CD8-positive, alpha-beta memory T cell (primary cell): ENCODE data around the gene SRMS. TPM values are rescaled to one million over a fixed set of nuclear protein-coding genes. Genes with fewer than 3 reads are reported as not detected.

Source experiments
- CTCF ChIA-PET: fragments of 350-600 bp; sonication (Branson Sonifier 250); formaldehyde crosslinking; loops from one replicate; lab custom pipeline; 2021; ENCODE audit warnings: antibody characterized with exemption; lab: Charles Lee
- POLR2A ChIA-PET: fragments of 350-600 bp; sonication (Branson Sonifier 250); formaldehyde crosslinking; loops from one replicate; lab custom pipeline; 2021; ENCODE audit warnings: antibody characterized with exemption; lab: Charles Lee
- DNase-seq, 5 donors: peaks; one replicate each; pipeline versions ENCODE4 v3.0.0 to v3.0.0-alpha.2; 2020 to 2022; ENCODE audit warnings: mixed read lengths in 1 of 5
- H3K27ac ChIP-seq: one replicate; pipeline ENCODE4 v1.7.0; 2013; ENCODE audit warnings: low read depth, mild to moderate bottlenecking, low read length, moderate library complexity
- H3K27me3 ChIP-seq: 2 replicates; pipeline ENCODE4 v1.7.0; 2013; ENCODE audit warnings: low read length, mild to moderate bottlenecking; ENCODE audit not compliant: insufficient read depth, poor library complexity, severe bottlenecking
- H3K36me3 ChIP-seq: 2 replicates; pipeline ENCODE4 v1.7.0; 2013; ENCODE audit warnings: mild to moderate bottlenecking, low read length, moderate library complexity; ENCODE audit not compliant: insufficient read depth
- H3K4me1 ChIP-seq: 2 replicates; pipeline ENCODE4 v1.7.0; 2013; ENCODE audit warnings: mild to moderate bottlenecking, low read length, moderate library complexity; ENCODE audit not compliant: insufficient read depth
- H3K4me3 ChIP-seq: 2 replicates; pipeline ENCODE4 v1.7.0; 2013; ENCODE audit warnings: mild to moderate bottlenecking, low read length
- H3K9me3 ChIP-seq: 2 replicates; pipeline ENCODE4 v1.7.0; 2013; ENCODE audit warnings: mild to moderate bottlenecking, low read length
- H3K27ac Mint-ChIP-seq, 8 donors: one replicate each; pipeline ENCODE4 v1.8.0; 2020 to 2021; ENCODE audit warnings: mixed read lengths in 8 of 8, mild to moderate bottlenecking in 6 of 8, inconsistent platforms in 3 of 8, moderate library complexity in 3 of 8
- H3K27me3 Mint-ChIP-seq, 2 donors: one replicate each; pipeline ENCODE4 v1.8.0; 2020 to 2021; ENCODE audit warnings: mixed read lengths in 2 of 2, mild to moderate bottlenecking in 1 of 2, moderate library complexity in 1 of 2
- H3K36me3 Mint-ChIP-seq, 3 donors: one replicate each; pipeline ENCODE4 v1.8.0; 2020 to 2021; ENCODE audit warnings: mixed read lengths in 3 of 3, inconsistent platforms in 1 of 3, mild to moderate bottlenecking in 1 of 3
- H3K4me1 Mint-ChIP-seq, 3 donors: one replicate each; pipeline ENCODE4 v1.8.0; 2020 to 2021; ENCODE audit warnings: mixed read lengths in 3 of 3, inconsistent platforms in 1 of 3, mild to moderate bottlenecking in 1 of 3
- H3K4me3 Mint-ChIP-seq, 7 donors: one replicate each; pipeline ENCODE4 v1.8.0; 2020 to 2021; ENCODE audit warnings: mixed read lengths in 7 of 7, mild to moderate bottlenecking in 6 of 7, moderate library complexity in 4 of 7, inconsistent platforms in 2 of 7
- H3K9me3 Mint-ChIP-seq, 5 donors: one replicate each; pipeline ENCODE4 v1.8.0; 2020 to 2022; ENCODE audit warnings: mixed read lengths in 5 of 5, mild to moderate bottlenecking in 3 of 5, moderate library complexity in 2 of 5, inconsistent platforms in 1 of 5
- polyA plus RNA-seq: library from polyadenylated mRNA; unstranded; fragments of 300-500 nt; fragmentation: Illumina TruSeq; gene quantifications from one replicate; pipeline ENCODE4 v1.2.3, GENCODE V29; 2021
- total RNA-seq, 2 experiments: library from RNA; stranded (reverse); gene quantifications; one replicate each; pipeline ENCODE4 v1.2.3, GENCODE V29; 2021

Gene SRMS
- total and polyA plus RNA-seq, 3 experiments from 2014 or later = not detected

DNA sequence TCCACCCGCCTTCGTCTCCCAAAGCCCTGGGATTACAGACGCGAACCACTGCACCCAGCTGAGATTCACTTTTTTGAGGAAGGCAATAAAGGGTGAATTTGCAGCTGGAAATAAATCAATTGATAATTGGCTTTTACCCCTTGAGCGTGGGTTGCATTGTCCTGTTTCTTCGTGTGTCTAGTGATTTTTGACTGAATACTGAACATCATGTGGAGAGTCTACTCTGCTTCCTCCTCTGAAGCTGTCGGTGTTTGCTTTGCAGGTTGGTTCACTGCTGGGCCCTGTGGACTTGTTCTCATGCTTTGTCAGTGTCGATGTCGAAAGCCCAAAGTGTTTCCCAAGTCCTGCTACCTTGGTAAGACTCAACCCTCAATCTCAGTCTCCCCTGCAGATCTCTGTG is 42.9 kb downstream of the SRMS start:
- Histone ChIP-seq H3K27me3 (no peaks in the 10 kb centered on the region), H3K4me3 (no peak overlapping the region), H3K36me3 (no peaks in the 10 kb centered on the region), H3K9me3 (no peaks in the 10 kb centered on the region), H3K4me1 (no peaks in the 10 kb centered on the region), H3K27ac (no peak overlapping the region)
- ChIA-PET CTCF (interaction anchor here (0.9 kb wide), 1 partner anchor 8 kb away, joined by 3 read pairs; no protein-coding TSS in a partner anchor), POLR2A (no interaction called here)
- peaks cover 32 to 42% of the 10 kb centered on the region in 2 donors for H3K27me3 Mint-ChIP-seq
- H3K4me3 Mint-ChIP-seq = no peak overlapping the region
- peaks cover 0 to 6% (median 5%) of the 10 kb centered on the region in 3 donors for H3K4me1 Mint-ChIP-seq
- H3K27ac Mint-ChIP-seq = no peak overlapping the region
- peaks cover 5 to 17% (median 11%) of the 10 kb centered on the region in 5 donors for H3K9me3 Mint-ChIP-seq
- DNase-seq = no peak
- peaks cover 0 to 6% (median 0%) of the 10 kb centered on the region in 3 donors for H3K36me3 Mint-ChIP-seq

- Histone ChIP-seq H3K27me3 (no peaks in the 10 kb centered on the region), H3K9me3 (no peaks in the 10 kb centered on the region), H3K4me1 (no peaks in the 10 kb centered on the region), H3K27ac (no peak overlapping the region), H3K4me3 (no peak overlapping the region), H3K36me3 (no peaks in the 10 kb centered on the region)
- Mint-ChIP-seq H3K9me3 (peaks cover 5 to 17% (median 11%) of the 10 kb centered on the region in 5 donors), H3K4me1 (peaks cover 0 to 6% (median 5%) of the 10 kb centered on the region in 3 donors), H3K27ac (no peak overlapping the region), H3K27me3 (peaks cover 25 to 34% of the 10 kb centered on the region in 2 donors), H3K4me3 (no peak overlapping the region), H3K36me3 (peaks cover 0 to 6% (median 0%) of the 10 kb centered on the region in 3 donors)
- ChIA-PET CTCF (no interaction called here), POLR2A (no interaction called here)
- DNase-seq = no peak
Measured at GRCh38 chr20:63503524-63503923, 44.0 kb downstream of the SRMS start.

- CTCF ChIA-PET = no interaction called here
Measured at GRCh38 chr20:63502671-63503172, 44.8 kb downstream of the SRMS start.

DNA sequence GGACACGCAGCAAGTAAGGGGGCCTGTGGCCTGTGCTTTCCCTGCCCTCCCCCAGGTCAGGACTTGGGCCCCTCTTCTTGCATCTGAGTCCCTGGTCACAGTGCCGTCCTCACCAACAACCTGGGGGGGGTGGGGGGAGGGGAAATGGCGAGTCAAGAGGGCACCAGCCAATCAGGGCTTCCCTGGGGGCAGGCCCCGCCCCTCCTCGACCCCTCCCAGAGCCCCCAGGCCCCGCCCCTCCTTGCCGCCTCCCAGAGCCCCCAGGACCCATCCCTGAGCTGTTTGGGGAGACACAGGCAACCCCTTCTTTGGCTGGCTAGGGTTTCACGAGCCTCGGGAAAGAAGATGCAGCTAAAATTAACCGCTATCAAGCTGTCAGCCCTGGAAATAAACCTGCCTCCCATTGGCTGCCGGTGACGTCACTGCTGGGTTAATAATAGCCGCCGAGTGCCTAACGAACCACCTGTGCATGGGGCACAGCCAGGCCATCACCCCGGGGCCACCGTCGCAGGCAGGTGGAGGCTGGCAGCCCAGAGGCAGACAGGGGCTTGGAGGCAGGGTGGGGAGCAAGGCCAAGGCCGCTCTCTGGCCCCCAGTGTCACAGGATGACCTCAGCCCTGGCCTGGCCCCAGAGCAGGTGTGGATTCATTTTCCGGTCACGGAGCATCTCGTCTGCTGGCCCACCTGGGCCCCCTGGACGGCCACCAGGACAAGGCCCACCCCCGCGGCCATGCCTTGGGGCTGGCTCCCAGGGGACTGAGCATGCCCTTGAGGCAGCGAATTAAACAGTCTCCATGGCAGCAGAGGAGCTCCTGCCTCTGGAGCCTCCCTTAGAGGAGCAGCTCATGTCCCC is 45.5 kb downstream of the SRMS start:
- Histone ChIP-seq H3K27me3 (peaks cover 11% of the 10 kb centered on the region), H3K9me3 (no peaks in the 10 kb centered on the region), H3K36me3 (no peaks in the 10 kb centered on the region), H3K4me1 (no peaks in the 10 kb centered on the region), H3K4me3 (no peak overlapping the region), H3K27ac (no peak overlapping the region)
- Mint-ChIP-seq H3K36me3 (peaks cover 0 to 6% (median 0%) of the 10 kb centered on the region in 3 donors), H3K27me3 (peaks cover 20 to 26% of the 10 kb centered on the region in 2 donors), H3K27ac (no peak overlapping the region), H3K9me3 (peaks cover 5 to 17% (median 11%) of the 10 kb centered on the region in 5 donors), H3K4me3 (no peak overlapping the region), H3K4me1 (peaks cover 0 to 6% (median 0%) of the 10 kb centered on the region in 3 donors)
- DNase-seq = no peak
- CTCF ChIA-PET = no interaction called here
- POLR2A ChIA-PET = no interaction called here

More at GRCh38 chr20:63502671-63503172, 44.8 kb downstream of the SRMS start:
- peak in 1 of 5 donors; percentile 38 for DNase-seq
- no peak overlapping the region for H3K27ac Mint-ChIP-seq
- Histone ChIP-seq H3K4me1 (no peaks in the 10 kb centered on the region), H3K9me3 (no peaks in the 10 kb centered on the region), H3K27ac (no peak overlapping the region), H3K27me3 (peaks cover 7% of the 10 kb centered on the region), H3K36me3 (no peaks in the 10 kb centered on the region), H3K4me3 (no peak overlapping the region)
- peaks cover 0 to 6% (median 0%) of the 10 kb centered on the region in 3 donors for H3K36me3 Mint-ChIP-seq
- H3K4me3 Mint-ChIP-seq = no peak overlapping the region
- POLR2A ChIA-PET = no interaction called here
- peaks cover 18 to 26% of the 10 kb centered on the region in 2 donors for H3K27me3 Mint-ChIP-seq
- peaks cover 5 to 17% (median 11%) of the 10 kb centered on the region in 5 donors for H3K9me3 Mint-ChIP-seq
- H3K4me1 Mint-ChIP-seq = peaks cover under 1 to 6% (median under 1%) of the 10 kb centered on the region in 3 donors

- H3K4me1 Mint-ChIP-seq = peaks cover 0 to 13% (median 1%) of the 10 kb centered on the region in 3 donors
- H3K27me3 ChIP-seq = peaks cover 11% of the 10 kb centered on the region
- POLR2A ChIA-PET = no interaction called here
Measured at GRCh38 chr20:63500902-63501817, 46.4 kb downstream of the SRMS start.

GRCh38 chr20:63500151-63500901 is 47.2 kb downstream of the SRMS start:
- ChIA-PET CTCF (no interaction called here), POLR2A (no interaction called here)
- Histone ChIP-seq H3K27ac (no peak overlapping the region), H3K27me3 (peaks cover 11% of the 10 kb centered on the region), H3K36me3 (no peaks in the 10 kb centered on the region), H3K4me1 (peaks cover 8% of the 10 kb centered on the region), H3K9me3 (no peaks in the 10 kb centered on the region), H3K4me3 (no peak overlapping the region)
- peaks cover 0 to 6% (median 0%) of the 10 kb centered on the region in 3 donors for H3K36me3 Mint-ChIP-seq
- peaks cover 5 to 15% (median 10%) of the 10 kb centered on the region in 5 donors for H3K9me3 Mint-ChIP-seq
- H3K4me3 Mint-ChIP-seq = peak overlapping the region in 3 of 7 donors; percentile 19 to 61 (median 48)
- H3K4me1 Mint-ChIP-seq = peaks cover 0 to 14% (median 2%) of the 10 kb centered on the region in 3 donors
- H3K27ac Mint-ChIP-seq = no peak overlapping the region
- H3K27me3 Mint-ChIP-seq = peaks cover 19 to 26% of the 10 kb centered on the region in 2 donors
- DNase-seq = peak in 1 of 5 donors; percentile 45

More at GRCh38 chr20:63500902-63501817, 46.4 kb downstream of the SRMS start:
- Mint-ChIP-seq H3K4me3 (peak overlapping the region in 4 of 7 donors; percentile 19 to 51 (median 50)), H3K27ac (no peak overlapping the region), H3K27me3 (peaks cover 19 to 26% of the 10 kb centered on the region in 2 donors), H3K36me3 (peaks cover 0 to 6% (median 0%) of the 10 kb centered on the region in 3 donors), H3K9me3 (peaks cover 5 to 17% (median 10%) of the 10 kb centered on the region in 5 donors)
- CTCF ChIA-PET = no interaction called here
- Histone ChIP-seq H3K4me3 (no peak overlapping the region), H3K27ac (no peak overlapping the region), H3K4me1 (peaks cover 5% of the 10 kb centered on the region), H3K36me3 (no peaks in the 10 kb centered on the region), H3K9me3 (no peaks in the 10 kb centered on the region)
- DNase-seq = no peak

- Mint-ChIP-seq H3K4me3 (no peak overlapping the region), H3K9me3 (peaks cover 0 to 8% (median 3%) of the 10 kb centered on the region in 5 donors), H3K4me1 (peaks cover 0 to 14% (median 2%) of the 10 kb centered on the region in 3 donors), H3K36me3 (no peaks in the 10 kb centered on the region), H3K27ac (no peak overlapping the region), H3K27me3 (peaks cover 11 to 18% of the 10 kb centered on the region in 2 donors)
- no peak overlapping the region for H3K27ac ChIP-seq
- peaks cover 8% of the 10 kb centered on the region for H3K4me1 ChIP-seq
- no peaks in the 10 kb centered on the region for H3K9me3 ChIP-seq
- peaks cover 11% of the 10 kb centered on the region for H3K27me3 ChIP-seq
- no peak overlapping the region for H3K4me3 ChIP-seq
- peak in 1 of 5 donors; percentile 45 for DNase-seq
- H3K36me3 ChIP-seq = no peaks in the 10 kb centered on the region
- POLR2A ChIA-PET = no interaction called here
- CTCF ChIA-PET = no interaction called here
Measured at GRCh38 chr20:63499338-63499969, 48.1 kb downstream of the SRMS start.
